ENCODE measurements around the gene SNTB2. TPM values are rescaled to one million over a fixed set of nuclear protein-coding genes. Genes with fewer than 3 reads are reported as not detected.

The SNTB2 gene
- total RNA-seq, 1 donor = 35.5 TPM

- Histone ChIP-seq H3K4me1 (ENCODE audit: insufficient read depth, low read length) (no peaks in the 10 kb centered on the region), H2AFZ (ENCODE audit: low read length) (no peak overlapping the region), H3K27me3 (ENCODE audit: insufficient read depth, low read length) (no peaks in the 10 kb centered on the region), H3K4me3 (ENCODE audit: insufficient read depth, low read length) (no peak overlapping the region), H3K4me2 (ENCODE audit: insufficient read depth, low read length) (no peak overlapping the region), H4K20me1 (ENCODE audit: insufficient read depth, low read length) (peaks cover 27% of the 10 kb centered on the region), H3K9me3 (ENCODE audit: low read depth, low read length) (no peaks in the 10 kb centered on the region), H3K79me2 (ENCODE audit: insufficient read depth, low read length) (peaks cover 82% of the 10 kb centered on the region), H3K36me3 (ENCODE audit: insufficient read depth, low read length) (peaks cover 96% of the 10 kb centered on the region), H3K27ac (ENCODE audit: low read depth, low read length) (no peak overlapping the region)
- no peak for TF ChIP-seq CTCF (IDR thresholded peaks at IDR 0.05; ENCODE audit: extremely low read depth, low read depth, low read length)
- DNase-seq (ENCODE audit: insufficient read length, low spot score, missing footprints) = peak; percentile 80
Measured at GRCh38 chr16:69319826-69320739, 133.1 kb downstream of the SNTB2 start.

GRCh38 chr16:69320740-69321073, 133.7 kb downstream of the SNTB2 start:
- Histone ChIP-seq H3K79me2 (ENCODE audit: insufficient read depth, low read length) (peaks cover 80% of the 10 kb centered on the region), H3K27me3 (ENCODE audit: insufficient read depth, low read length) (no peaks in the 10 kb centered on the region), H3K4me1 (ENCODE audit: insufficient read depth, low read length) (no peaks in the 10 kb centered on the region), H3K36me3 (ENCODE audit: insufficient read depth, low read length) (peaks cover 93% of the 10 kb centered on the region), H3K4me2 (ENCODE audit: insufficient read depth, low read length) (no peak overlapping the region), H3K9me3 (ENCODE audit: low read depth, low read length) (no peaks in the 10 kb centered on the region), H3K27ac (ENCODE audit: low read depth, low read length) (no peak overlapping the region), H4K20me1 (ENCODE audit: insufficient read depth, low read length) (peaks cover 26% of the 10 kb centered on the region), H3K4me3 (ENCODE audit: insufficient read depth, low read length) (no peak overlapping the region), H2AFZ (ENCODE audit: low read length) (no peak overlapping the region)
- DNase-seq (ENCODE audit: insufficient read length, low spot score, missing footprints) = no peak
- TF ChIP-seq CTCF (IDR thresholded peaks at IDR 0.05; ENCODE audit: extremely low read depth, low read depth, low read length) = no peak

- no peak overlapping the region for H3K4me2 ChIP-seq (ENCODE audit: insufficient read depth, low read length)
- peaks cover 29% of the 10 kb centered on the region for H4K20me1 ChIP-seq (ENCODE audit: insufficient read depth, low read length)
- H2AFZ ChIP-seq (ENCODE audit: low read length) = no peak overlapping the region
- H3K36me3 ChIP-seq (ENCODE audit: insufficient read depth, low read length) = peaks cover 92% of the 10 kb centered on the region
- H3K79me2 ChIP-seq (ENCODE audit: insufficient read depth, low read length) = peaks cover 80% of the 10 kb centered on the region
- H3K9me3 ChIP-seq (ENCODE audit: low read depth, low read length) = no peaks in the 10 kb centered on the region
- H3K4me1 ChIP-seq (ENCODE audit: insufficient read depth, low read length) = no peaks in the 10 kb centered on the region
- H3K4me3 ChIP-seq (ENCODE audit: insufficient read depth, low read length) = no peak overlapping the region
- no peak overlapping the region for H3K27ac ChIP-seq (ENCODE audit: low read depth, low read length)
- DNase-seq (ENCODE audit: insufficient read length, low spot score, missing footprints) = no peak
- TF ChIP-seq CTCF (IDR thresholded peaks at IDR 0.05; ENCODE audit: extremely low read depth, low read depth, low read length) = no peak
- no peaks in the 10 kb centered on the region for H3K27me3 ChIP-seq (ENCODE audit: insufficient read depth, low read length)
Measured at GRCh38 chr16:69321080-69321479, 134.1 kb downstream of the SNTB2 start.

- H3K4me3 ChIP-seq (ENCODE audit: insufficient read depth, low read length) = no peak overlapping the region
- H3K9me3 ChIP-seq (ENCODE audit: low read depth, low read length) = no peaks in the 10 kb centered on the region
- no peak for DNase-seq (ENCODE audit: insufficient read length, low spot score, missing footprints)
- no peak overlapping the region for H3K4me2 ChIP-seq (ENCODE audit: insufficient read depth, low read length)
- H4K20me1 ChIP-seq (ENCODE audit: insufficient read depth, low read length) = peaks cover 30% of the 10 kb centered on the region
- H3K27me3 ChIP-seq (ENCODE audit: insufficient read depth, low read length) = no peaks in the 10 kb centered on the region
- peaks cover 91% of the 10 kb centered on the region for H3K36me3 ChIP-seq (ENCODE audit: insufficient read depth, low read length)
- no peak overlapping the region for H3K27ac ChIP-seq (ENCODE audit: low read depth, low read length)
- no peak overlapping the region for H2AFZ ChIP-seq (ENCODE audit: low read length)
- TF ChIP-seq CTCF (IDR thresholded peaks at IDR 0.05; ENCODE audit: extremely low read depth, low read depth, low read length) = no peak
- peaks cover 8% of the 10 kb centered on the region for H3K4me1 ChIP-seq (ENCODE audit: insufficient read depth, low read length)
- peaks cover 80% of the 10 kb centered on the region for H3K79me2 ChIP-seq (ENCODE audit: insufficient read depth, low read length)
Measured at GRCh38 chr16:69322343-69322742, 135.4 kb downstream of the SNTB2 start.
